NCI-H2227 (cell line): ENCODE results near the gene RAMP3.
"Not testable (repeated sequence)": the region's sequence is repeated elsewhere in the genome, so short reads cannot be mapped to it uniquely, and the experiment has no call there.

Experiments
- DNase-seq: peaks from one replicate; lab custom pipeline; 2025; ENCODE audit not compliant: unreplicated experiment; lab: John Stamatoyannopoulos, UW

The RAMP3 gene

GRCh38 chr7:45157653-45158401, at the start of gene RAMP3:
Gene RAMP3 (plus strand): TSS chr7:45157791. CDS start chr7:45157829, 38 bp downstream.
- peak; percentile 4 for DNase-seq

DNA sequence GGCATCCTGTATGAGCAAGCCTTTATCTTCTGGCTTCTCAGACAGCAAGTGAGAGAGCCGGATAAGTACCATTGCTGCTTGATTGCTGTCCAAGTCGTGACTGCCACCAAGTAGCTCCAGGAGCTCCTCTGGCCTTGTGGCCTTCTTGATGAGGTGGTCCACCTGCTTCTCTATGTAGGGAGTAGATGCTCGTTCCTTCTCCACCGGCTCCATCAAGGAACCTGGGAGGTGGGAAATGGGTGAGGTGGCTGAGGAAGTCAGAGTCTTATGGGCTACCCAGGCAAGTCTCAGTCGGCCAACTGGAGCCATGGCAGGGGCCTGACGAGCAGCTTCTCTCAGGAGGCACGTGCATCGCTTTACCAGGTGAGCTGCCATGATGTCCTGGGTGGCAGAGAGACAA, 48.7 kb upstream of the RAMP3 start:
- DNase-seq, result no peak

DNA sequence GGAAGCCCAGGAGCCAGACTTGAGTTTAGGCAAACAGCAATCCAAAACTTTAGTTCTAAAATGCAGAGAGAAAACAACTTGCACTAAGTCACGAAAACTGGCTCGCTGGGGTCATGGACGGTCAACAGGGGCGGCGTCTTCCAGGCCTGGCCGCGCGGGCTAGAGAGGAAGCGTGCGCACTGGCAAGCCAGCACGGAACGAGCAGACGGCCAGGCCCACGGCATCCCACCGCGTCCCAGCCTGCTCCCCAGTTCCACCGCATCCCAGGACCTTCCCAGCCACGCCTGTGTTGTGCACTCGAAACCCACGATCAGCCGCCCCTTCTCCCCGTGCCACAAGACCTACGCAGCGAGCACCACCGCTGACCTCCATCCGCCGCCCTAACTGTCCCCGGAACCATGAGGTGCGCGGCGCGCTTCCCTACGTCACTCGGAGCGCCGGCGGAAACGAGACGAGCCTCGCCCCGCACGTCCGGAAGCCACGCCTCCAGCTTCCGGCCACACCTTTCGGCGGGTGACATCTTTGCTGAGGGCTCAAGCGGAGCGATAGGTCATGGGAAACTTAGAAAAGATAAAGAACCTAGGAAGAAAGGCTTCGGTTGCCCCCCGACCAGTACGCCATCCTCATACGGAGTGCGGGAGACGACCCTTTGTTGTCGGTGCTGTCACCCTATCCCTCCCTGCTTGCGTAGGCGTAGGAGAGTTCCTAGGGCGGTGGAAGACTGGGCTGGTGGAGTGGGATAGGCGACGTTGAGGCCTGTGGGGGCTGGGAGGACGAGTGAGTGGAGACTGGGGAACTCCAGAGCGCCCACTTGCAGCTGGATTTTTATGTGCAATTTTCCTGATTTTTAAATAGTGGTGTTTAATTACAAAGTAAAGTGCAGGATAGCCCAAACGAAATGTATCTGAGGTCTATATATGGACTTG, 46.0 kb upstream of the RAMP3 start, which contains the start of gene TBRG4:
Gene TBRG4, minus strand, starts transcription at position 400 of the 926 bp plus-strand sequence. CDS start 2,460 bp downstream, outside the sequence.
- peak; percentile 96 for DNase-seq

- no peak for DNase-seq
Observed at GRCh38 chr7:45112648-45113047, 44.9 kb upstream of the RAMP3 start.

DNA sequence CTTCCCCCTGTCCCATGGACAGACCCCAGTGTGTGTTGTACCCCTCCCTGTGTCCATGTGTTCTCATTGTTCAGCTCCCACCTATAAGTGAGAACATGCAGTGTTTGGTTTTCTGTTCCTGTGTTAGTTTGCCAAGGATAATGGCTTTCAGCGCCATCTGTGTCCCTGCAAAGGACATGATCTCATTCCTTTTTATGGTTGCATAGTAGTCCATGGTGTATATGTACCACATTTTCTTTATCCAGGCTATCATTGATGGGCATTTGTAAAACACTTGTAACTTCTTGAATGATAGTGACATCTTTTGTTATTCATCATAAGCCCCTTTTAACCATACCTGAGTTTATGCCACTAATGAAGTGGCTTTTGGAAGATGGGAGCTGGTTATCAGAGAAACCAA, 43.3 kb upstream of the RAMP3 start:
- DNase-seq, result not testable (repeated sequence)

DNA sequence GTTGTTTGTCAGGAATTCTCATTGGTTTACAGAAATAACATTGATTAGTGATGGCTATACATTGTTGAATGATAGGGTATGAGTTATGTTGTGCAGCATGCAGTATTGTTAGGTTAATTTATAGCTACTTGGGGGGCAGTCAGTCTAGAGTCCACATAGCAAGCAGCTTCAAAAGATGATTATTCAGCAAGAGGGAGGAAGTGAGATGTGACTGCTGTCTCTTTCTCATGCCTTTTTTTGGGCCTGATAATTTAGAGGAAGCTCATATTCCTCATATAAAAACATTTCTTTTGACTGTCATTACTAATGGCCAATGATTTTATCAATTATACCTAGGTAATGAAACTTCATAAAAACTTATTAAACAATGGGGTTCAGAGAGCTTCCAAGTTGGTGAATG, 42.7 kb upstream of the RAMP3 start:
- no peak for DNase-seq

DNA sequence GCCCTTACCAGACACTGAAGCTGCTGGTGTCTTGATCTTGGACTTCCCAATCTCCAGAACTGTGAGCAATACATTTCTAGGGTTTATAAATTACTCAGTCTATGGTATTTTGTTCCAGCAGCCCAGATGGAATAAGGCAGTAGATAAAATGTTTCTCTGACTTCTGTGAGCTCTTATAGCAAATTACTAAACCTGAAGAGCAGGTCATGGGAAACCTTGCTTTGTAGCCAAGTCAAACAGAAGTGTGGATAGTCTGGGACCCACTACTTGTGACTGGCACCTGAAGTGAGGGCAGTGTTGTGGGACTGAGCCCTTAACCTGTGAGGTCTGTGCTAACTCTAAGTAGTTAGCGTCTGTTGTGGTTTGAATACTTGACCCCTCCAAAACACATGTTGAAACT, 41.5 kb upstream of the RAMP3 start:
- no peak for DNase-seq

GRCh38 chr7:45117582-45117981, 40.0 kb upstream of the RAMP3 start:
- DNase-seq, result no peak

GRCh38 chr7:45118292-45118691, 39.3 kb upstream of the RAMP3 start:
- no peak for DNase-seq

GRCh38 chr7:45118889-45119331, 38.7 kb upstream of the RAMP3 start:
- DNase-seq, result no peak

GRCh38 chr7:45119550-45119949, 38.0 kb upstream of the RAMP3 start:
- no peak for DNase-seq

GRCh38 chr7:45122975-45123860, 34.4 kb upstream of the RAMP3 start:
- no peak for DNase-seq

GRCh38 chr7:45123913-45124710, 33.5 kb upstream of the RAMP3 start:
- no peak for DNase-seq

DNA sequence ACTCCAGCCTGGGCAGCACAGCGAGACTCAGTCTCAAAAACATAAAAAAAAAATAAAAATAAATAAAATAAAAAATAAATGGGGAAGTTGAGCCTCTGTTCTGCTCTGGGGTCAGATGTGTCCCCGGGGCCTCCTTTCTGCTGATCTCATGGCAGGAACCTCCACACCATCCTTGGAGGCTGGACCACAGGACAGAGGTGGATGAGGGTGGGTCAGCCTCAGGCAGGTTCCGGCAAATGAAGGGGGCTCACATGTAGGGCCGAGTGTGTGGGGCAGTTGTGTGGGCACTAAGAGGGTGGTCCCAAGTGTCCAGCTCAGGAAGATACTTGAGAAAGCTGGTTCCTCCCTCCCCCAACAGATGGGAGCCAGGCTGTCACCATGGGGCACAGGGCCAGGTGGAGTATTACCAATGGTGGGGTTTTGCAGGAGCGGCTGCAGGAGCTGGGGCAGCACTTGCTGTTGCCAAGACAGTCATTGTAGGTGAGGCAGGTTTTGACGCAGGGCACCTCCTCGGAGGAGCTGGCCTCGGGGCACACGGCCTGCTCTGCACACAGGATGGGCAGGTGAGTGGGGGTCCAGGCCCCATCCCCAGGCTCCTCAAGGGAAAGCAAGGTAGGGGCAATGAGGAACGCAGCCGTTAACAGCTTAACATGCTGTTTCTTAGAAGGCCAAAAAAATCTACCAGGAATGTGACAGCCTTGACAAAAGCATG, 32.2 kb upstream of the RAMP3 start:
- no peak for DNase-seq

GRCh38 chr7:45126201-45126600, 31.4 kb upstream of the RAMP3 start:
- no peak for DNase-seq

- no peak for DNase-seq
Observed at GRCh38 chr7:45126920-45127319, 30.7 kb upstream of the RAMP3 start.

DNA sequence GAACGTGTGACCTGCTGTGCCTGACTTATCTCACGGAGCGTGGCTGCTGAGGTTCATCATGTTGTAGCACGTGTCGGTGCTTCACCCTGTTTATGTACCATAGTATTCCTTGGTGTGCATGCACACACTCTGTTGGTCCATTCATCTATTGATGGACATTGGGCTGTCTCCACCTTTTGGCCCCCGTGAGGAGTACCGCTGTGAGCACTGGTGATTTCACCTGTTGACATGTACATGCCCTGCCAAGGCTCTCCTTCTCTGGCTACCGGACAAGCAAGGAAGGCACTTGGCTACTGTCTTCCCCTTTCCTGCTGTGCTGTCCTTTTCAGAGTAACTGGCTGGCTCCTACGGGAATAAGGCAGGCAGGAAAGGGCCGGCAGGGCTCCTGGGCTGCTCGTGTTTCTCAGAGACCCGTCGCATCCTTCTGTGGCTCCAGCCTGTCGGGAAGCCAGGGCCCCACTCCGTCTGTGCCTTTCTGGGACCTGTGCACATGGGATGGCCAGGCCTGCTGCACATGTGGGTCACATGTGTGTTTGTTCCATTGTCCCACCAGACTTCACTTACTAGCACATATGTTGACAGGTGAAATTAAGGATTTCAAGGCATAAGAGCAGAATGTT, 28.3 kb upstream of the RAMP3 start:
- DNase-seq, result no peak

DNA sequence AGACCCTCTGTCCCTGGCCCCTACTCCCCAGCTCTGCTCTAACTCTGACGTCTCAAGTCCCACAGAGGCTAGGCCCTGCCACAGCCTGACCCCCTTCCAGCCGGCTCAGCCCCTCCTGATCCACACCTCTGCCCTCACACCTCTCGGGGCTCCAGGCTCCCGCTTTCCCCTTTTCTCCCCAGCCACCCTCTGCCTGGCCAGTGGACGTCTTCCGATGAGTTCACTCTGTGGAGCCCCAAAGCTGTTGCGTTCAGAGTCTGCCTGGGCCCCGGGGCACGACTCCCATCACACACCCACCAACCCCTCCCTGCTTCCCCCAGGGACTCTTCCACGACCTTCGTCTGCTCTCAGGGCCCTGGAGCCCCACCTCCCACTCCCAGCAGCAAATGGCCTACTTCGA, 27.7 kb upstream of the RAMP3 start:
- DNase-seq, result no peak

GRCh38 chr7:45130910-45131309, 26.7 kb upstream of the RAMP3 start:
- DNase-seq, result no peak
